ENCODE data around the gene FIGLA. TPM values are rescaled to one million over a fixed set of nuclear protein-coding genes. Genes with fewer than 3 reads are reported as not detected.

FIGLA gene
- total and polyA plus RNA-seq, 5 donors from 2014 or later, result not detected

DNA sequence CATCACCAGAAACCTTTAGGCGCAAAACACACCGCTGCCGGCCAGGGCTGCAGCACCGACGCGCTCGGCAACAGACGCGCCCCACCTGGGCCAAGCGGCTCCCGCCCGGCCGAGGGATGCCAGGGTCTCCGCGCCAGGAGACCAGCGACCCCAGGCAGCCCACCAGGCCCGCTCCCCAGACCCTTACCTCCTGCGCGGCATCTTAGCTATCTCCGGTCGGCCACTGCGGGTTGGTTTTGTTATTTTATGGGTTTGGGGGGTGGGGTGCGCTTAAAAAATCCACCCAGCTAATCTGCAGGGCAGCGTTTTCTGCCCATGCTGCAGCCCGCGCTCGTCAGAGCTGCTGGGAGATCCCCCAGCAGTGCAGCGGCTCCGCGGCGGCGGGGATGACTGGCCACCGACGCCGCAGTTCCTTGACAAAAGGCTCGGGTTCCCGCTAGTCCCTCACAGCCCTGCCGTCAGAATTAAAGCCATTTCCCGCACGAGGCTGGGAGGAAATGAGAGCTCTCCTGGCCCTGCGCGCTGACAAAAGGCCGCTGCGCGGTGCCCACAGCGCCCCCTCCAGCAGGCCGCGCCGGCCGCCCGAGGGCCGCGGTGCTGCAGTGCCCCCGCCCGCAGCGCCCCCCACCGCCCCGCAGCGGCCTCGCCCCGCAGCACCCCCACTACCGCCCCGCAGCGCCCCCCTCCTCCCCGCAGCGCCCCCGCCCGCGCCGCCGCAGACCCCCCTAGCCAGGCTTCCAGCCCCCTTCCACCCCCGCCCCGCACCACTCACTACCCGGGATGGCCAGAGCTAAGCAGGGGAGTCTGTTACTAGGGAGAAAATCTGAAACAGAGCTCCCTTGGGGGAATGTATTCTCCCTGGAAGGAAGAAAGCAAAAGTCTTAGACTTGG lies 22.5 kb downstream of the FIGLA start, which contains the start of gene ADD2:
Gene ADD2 (minus strand): TSS at position 502 of the 891 bp plus-strand sequence. CDS start 61,792 bp downstream, outside the sequence.
- no peaks in the 10 kb centered on the region for H3K36me3 Mint-ChIP-seq

DNA sequence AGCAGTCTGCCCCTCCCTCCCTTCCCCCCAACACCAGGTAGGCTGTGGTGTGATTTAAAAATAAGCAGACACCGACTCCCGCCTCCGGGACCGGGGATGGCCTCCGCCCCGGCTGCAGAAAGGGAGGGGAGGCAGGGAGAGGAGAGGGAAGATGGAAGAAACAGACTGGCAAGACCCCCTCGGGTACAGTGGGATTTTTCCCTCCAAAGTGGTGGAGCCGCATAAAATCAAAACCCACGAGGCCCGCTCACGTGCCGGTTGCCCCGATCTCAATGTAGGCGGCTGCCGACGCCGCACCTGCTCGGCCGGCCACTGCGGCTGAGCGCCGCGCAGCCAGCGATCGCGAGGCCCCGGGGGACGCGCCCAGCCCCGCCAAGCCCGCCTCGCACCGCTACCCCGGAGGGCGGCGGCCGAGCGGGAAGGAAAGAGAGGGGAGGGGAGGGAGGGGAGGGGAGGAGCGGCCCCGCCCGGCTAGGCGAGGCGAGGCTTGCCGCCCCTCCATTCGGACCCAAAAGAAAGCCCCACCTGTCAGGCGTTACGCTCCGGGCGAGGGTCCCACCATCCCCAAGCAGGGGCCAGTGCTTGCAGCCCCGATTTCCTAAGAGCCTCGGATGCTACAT lies 23.3 kb downstream of the FIGLA start:
- Histone ChIP-seq H3K27ac (ENCODE audit: insufficient read depth, low read length, poor library complexity, severe bottlenecking) (no peak overlapping the region), H3K4me1 (ENCODE audit: control insufficient read depth, insufficient read depth, low read length, poor library complexity, severe bottlenecking) (peaks cover 13% of the 10 kb centered on the region), H3K9me3 (ENCODE audit: control insufficient read depth in 2 of 2, low read length in 2 of 2) (no peaks in the 10 kb centered on the region), H3K4me3 (ENCODE audit: low read depth, low read length) (peak overlapping the region; percentile 23), H3K27me3 (ENCODE audit: control insufficient read depth, insufficient read depth, low read length) (peaks cover 34% of the 10 kb centered on the region), H3K36me3 (ENCODE audit: control insufficient read depth, insufficient read depth, low read length) (no peaks in the 10 kb centered on the region)
- no peaks in the 10 kb centered on the region for H3K36me3 Mint-ChIP-seq
- DNase-seq (peak in 1 of 3 donors; percentile 2), ATAC-seq (ENCODE audit: low read depth in 2 of 2) (no peak)
- peaks cover 63% of the 10 kb centered on the region for H3K27me3 Mint-ChIP-seq
- H3K27ac Mint-ChIP-seq, result no peak overlapping the region
- peaks cover 0 to 2% (median 0%) of the 10 kb centered on the region in 7 donors for H3K9me3 Mint-ChIP-seq
- H3K4me1 Mint-ChIP-seq, result peaks cover 5 to 18% (median 9%) of the 10 kb centered on the region in 4 donors
- peak overlapping the region in 3 of 4 donors; percentile 11 to 76 (median 73) for H3K4me3 Mint-ChIP-seq

More for the DNA sequence above, 22.5 kb downstream of the FIGLA start, which contains the start of gene ADD2:
- H3K27ac ChIP-seq (ENCODE audit: insufficient read depth, low read length, poor library complexity, severe bottlenecking), result no peak within 1 kb of the TSS
- H3K27ac Mint-ChIP-seq, result peak within 1 kb of the TSS in 1 of 3 donors; percentile 15
- DNase-seq, result peak in 1 of 3 donors; percentile 35
- peaks cover 13% of the 10 kb centered on the region for H3K4me1 ChIP-seq (ENCODE audit: control insufficient read depth, insufficient read depth, low read length, poor library complexity, severe bottlenecking)
- no peaks in the 10 kb centered on the region for H3K36me3 ChIP-seq (ENCODE audit: control insufficient read depth, insufficient read depth, low read length)
- H3K4me1 Mint-ChIP-seq, result peaks cover 5 to 18% (median 9%) of the 10 kb centered on the region in 4 donors
- H3K27me3 Mint-ChIP-seq, result peaks cover 63% of the 10 kb centered on the region
- H3K4me3 ChIP-seq (ENCODE audit: low read depth, low read length), result no peak within 1 kb of the TSS
- peaks cover 0 to 3% (median 0%) of the 10 kb centered on the region in 7 donors for H3K9me3 Mint-ChIP-seq
- H3K4me3 Mint-ChIP-seq, result peak within 1 kb of the TSS in 3 of 4 donors; percentile 75 to 86 (median 76)
- peaks cover 34% of the 10 kb centered on the region for H3K27me3 ChIP-seq (ENCODE audit: control insufficient read depth, insufficient read depth, low read length)
- no peaks in the 10 kb centered on the region for H3K9me3 ChIP-seq (ENCODE audit: control insufficient read depth in 2 of 2, low read length in 2 of 2)
- ATAC-seq (ENCODE audit: low read depth in 2 of 2), result peak; percentile 47 to 48

DNA sequence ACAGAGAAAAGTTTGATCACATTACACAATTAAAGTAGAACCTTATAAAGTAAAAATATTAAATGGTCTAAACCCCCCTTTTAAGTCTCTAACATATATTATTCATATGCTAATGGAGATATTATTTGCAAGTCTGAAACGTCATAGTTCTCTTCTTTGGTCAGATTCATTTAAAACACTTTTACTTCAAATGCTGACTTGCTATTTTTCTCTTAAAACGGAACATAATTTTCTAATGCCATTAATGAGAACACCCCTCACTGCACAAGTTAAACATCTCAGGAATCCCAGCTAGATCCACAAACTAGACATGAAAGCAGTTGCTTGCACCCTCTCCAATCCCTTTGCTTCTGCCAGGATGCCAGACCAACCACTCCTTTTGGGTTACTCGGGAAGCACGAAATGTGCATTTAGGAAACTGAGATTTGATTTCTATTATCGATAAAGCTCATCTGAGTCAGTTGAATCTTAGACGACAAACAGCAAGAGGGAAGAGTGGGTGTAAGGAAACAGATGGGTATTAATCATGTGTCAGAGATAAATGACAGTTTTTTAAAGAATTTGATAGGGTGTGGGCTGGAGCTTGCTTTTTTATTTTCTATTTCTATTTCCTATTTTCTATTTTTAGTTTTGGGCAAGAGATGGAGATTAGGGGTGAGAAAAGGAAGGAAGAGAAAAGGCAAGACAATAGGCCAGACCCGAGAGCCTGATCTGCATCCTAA lies 23.9 kb downstream of the FIGLA start:
- DNase-seq (no peak), ATAC-seq (ENCODE audit: low read depth in 2 of 2) (no peak)
- no peaks in the 10 kb centered on the region for H3K36me3 Mint-ChIP-seq
- no peaks in the 10 kb centered on the region for H3K36me3 ChIP-seq (ENCODE audit: control insufficient read depth, insufficient read depth, low read length)
- peaks cover 5 to 18% (median 9%) of the 10 kb centered on the region in 4 donors for H3K4me1 Mint-ChIP-seq
- H3K9me3 Mint-ChIP-seq, result peaks cover 0 to 1% (median 0%) of the 10 kb centered on the region in 7 donors
- no peaks in the 10 kb centered on the region for H3K9me3 ChIP-seq (ENCODE audit: control insufficient read depth in 2 of 2, low read length in 2 of 2)
- peaks cover 13% of the 10 kb centered on the region for H3K4me1 ChIP-seq (ENCODE audit: control insufficient read depth, insufficient read depth, low read length, poor library complexity, severe bottlenecking)
- H3K27me3 Mint-ChIP-seq, result peaks cover 57% of the 10 kb centered on the region
- peak overlapping the region; percentile 11 to 73 (median 62) for H3K4me3 Mint-ChIP-seq
- peaks cover 34% of the 10 kb centered on the region for H3K27me3 ChIP-seq (ENCODE audit: control insufficient read depth, insufficient read depth, low read length)
- peak overlapping the region; percentile 23 for H3K4me3 ChIP-seq (ENCODE audit: low read depth, low read length)
- H3K27ac Mint-ChIP-seq, result peak overlapping the region in 1 of 3 donors; percentile 52
- H3K27ac ChIP-seq (ENCODE audit: insufficient read depth, low read length, poor library complexity, severe bottlenecking), result no peak overlapping the region

DNA sequence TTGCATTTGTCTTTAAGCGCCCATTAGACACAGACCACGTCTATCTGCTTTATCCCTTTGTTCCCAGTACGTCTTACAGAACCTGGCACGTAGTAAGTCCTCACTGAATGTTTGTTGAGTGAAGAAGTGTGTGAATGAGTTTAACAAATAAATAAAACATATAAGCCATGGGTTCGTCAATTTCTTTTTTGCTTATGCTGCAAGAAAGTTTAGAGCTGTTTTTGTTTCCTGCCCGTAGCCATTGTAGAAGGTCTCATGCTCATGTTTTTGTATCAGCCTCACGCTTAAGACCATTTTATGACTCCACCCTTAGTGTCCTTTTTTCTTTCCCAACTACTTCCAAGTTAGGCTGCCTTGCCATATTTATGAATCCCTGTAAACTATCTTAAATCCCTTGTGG lies 24.9 kb downstream of the FIGLA start:
- H3K4me1 ChIP-seq (ENCODE audit: control insufficient read depth, insufficient read depth, low read length, poor library complexity, severe bottlenecking), result peaks cover 13% of the 10 kb centered on the region
- peaks cover 30% of the 10 kb centered on the region for H3K27me3 ChIP-seq (ENCODE audit: control insufficient read depth, insufficient read depth, low read length)
- H3K27ac ChIP-seq (ENCODE audit: insufficient read depth, low read length, poor library complexity, severe bottlenecking), result no peak overlapping the region
- H3K4me1 Mint-ChIP-seq, result peaks cover 5 to 18% (median 9%) of the 10 kb centered on the region in 4 donors
- H3K4me3 Mint-ChIP-seq, result no peak overlapping the region
- peaks cover 54% of the 10 kb centered on the region for H3K27me3 Mint-ChIP-seq
- no peak overlapping the region for H3K27ac Mint-ChIP-seq
- H3K36me3 ChIP-seq (ENCODE audit: control insufficient read depth, insufficient read depth, low read length), result no peaks in the 10 kb centered on the region
- H3K9me3 ChIP-seq (ENCODE audit: control insufficient read depth in 2 of 2, low read length in 2 of 2), result no peaks in the 10 kb centered on the region
- no peaks in the 10 kb centered on the region for H3K9me3 Mint-ChIP-seq
- no peak for DNase-seq
- H3K36me3 Mint-ChIP-seq, result no peaks in the 10 kb centered on the region
- H3K4me3 ChIP-seq (ENCODE audit: low read depth, low read length), result no peak overlapping the region
- ATAC-seq (ENCODE audit: low read depth in 2 of 2), result no peak

DNA sequence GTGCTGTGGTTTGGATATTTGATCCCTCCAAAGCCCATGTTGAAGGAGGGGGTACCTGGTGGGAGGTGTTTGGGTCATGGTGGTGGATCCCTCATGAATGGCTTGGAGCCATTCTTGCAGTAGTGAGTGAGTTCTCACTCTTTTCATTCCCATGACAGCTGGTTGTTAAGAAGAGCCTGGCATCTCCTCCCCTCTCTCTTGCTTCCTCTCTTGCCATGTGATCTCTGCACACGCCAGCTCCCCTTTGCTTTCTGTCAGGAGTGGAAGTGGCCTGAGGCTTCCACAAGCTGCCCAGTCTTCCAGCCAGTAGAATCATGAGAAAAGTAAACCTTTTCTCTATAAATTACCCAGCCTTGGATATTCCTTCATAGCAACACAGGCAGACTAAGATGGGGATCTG lies 31.0 kb downstream of the FIGLA start:
- no peaks in the 10 kb centered on the region for H3K9me3 ChIP-seq (ENCODE audit: control insufficient read depth in 2 of 2, low read length in 2 of 2)
- Mint-ChIP-seq H3K9me3 (no peaks in the 10 kb centered on the region), H3K27ac (peak overlapping the region in 1 of 3 donors; percentile 28), H3K4me3 (no peak overlapping the region), H3K36me3 (no peaks in the 10 kb centered on the region), H3K4me1 (no peaks in the 10 kb centered on the region), H3K27me3 (peaks cover 21% of the 10 kb centered on the region)
- DNase-seq, result no peak
- no peaks in the 10 kb centered on the region for H3K4me1 ChIP-seq (ENCODE audit: control insufficient read depth, insufficient read depth, low read length, poor library complexity, severe bottlenecking)
- no peak for ATAC-seq (ENCODE audit: low read depth in 2 of 2)
- H3K27ac ChIP-seq (ENCODE audit: insufficient read depth, low read length, poor library complexity, severe bottlenecking), result no peak overlapping the region
- H3K27me3 ChIP-seq (ENCODE audit: control insufficient read depth, insufficient read depth, low read length), result peaks cover 15% of the 10 kb centered on the region
- H3K36me3 ChIP-seq (ENCODE audit: control insufficient read depth, insufficient read depth, low read length), result no peaks in the 10 kb centered on the region
- no peak overlapping the region for H3K4me3 ChIP-seq (ENCODE audit: low read depth, low read length)

DNA sequence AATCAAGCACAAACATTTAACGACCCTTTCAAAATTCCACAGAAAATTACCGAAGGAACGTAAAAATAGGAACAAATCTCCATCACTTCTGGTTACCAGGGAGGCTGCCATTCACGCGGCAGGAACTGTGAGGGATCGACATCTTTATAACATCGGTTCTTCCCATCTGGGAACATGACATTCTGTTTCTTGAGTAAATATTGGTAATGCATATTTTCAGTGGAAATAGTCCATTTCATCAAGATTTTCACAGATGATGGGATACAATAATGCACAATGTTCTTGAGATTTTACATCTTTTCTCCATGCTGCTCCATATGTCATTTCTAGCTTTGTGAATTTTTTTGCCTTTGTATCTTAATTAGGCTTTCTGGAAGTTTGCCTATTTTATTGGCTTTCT lies 32.5 kb downstream of the FIGLA start:
- ATAC-seq (ENCODE audit: low read depth in 2 of 2) (no peak), DNase-seq (no peak)
- Histone ChIP-seq H3K4me3 (ENCODE audit: low read depth, low read length) (no peak overlapping the region), H3K9me3 (ENCODE audit: control insufficient read depth in 2 of 2, low read length in 2 of 2) (no peaks in the 10 kb centered on the region), H3K27ac (ENCODE audit: insufficient read depth, low read length, poor library complexity, severe bottlenecking) (no peak overlapping the region), H3K4me1 (ENCODE audit: control insufficient read depth, insufficient read depth, low read length, poor library complexity, severe bottlenecking) (no peaks in the 10 kb centered on the region), H3K36me3 (ENCODE audit: control insufficient read depth, insufficient read depth, low read length) (no peaks in the 10 kb centered on the region), H3K27me3 (ENCODE audit: control insufficient read depth, insufficient read depth, low read length) (peaks cover 14% of the 10 kb centered on the region)
- Mint-ChIP-seq H3K27ac (no peak overlapping the region), H3K4me1 (no peaks in the 10 kb centered on the region), H3K27me3 (peaks cover 13% of the 10 kb centered on the region), H3K36me3 (no peaks in the 10 kb centered on the region), H3K4me3 (no peak overlapping the region), H3K9me3 (no peaks in the 10 kb centered on the region)

DNA sequence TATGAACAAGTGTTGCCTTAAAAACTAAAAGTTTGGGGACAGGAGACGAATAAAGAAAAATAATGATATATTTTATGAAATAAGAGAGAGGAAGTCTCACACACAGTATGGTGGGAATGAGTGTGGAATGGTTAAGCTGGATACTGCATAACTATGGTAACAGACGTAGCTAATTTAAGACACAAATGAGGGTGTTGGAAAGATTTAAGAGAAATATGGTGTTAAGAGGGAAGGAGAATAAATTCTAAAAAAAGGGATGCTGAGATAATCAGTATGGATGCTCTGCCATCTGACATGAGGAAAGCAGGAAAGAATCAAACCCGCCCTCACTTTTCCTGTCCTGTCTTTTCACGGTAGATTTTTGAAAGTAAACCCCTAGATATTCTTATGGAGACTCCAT lies 33.1 kb downstream of the FIGLA start:
- H3K27ac Mint-ChIP-seq, result no peak overlapping the region
- H3K9me3 Mint-ChIP-seq, result no peaks in the 10 kb centered on the region
- peaks cover 13% of the 10 kb centered on the region for H3K27me3 Mint-ChIP-seq

More for the DNA sequence above, 33.1 kb downstream of the FIGLA start:
- H3K4me3 ChIP-seq (ENCODE audit: low read depth, low read length), result no peak overlapping the region
- DNase-seq (no peak), ATAC-seq (ENCODE audit: low read depth in 2 of 2) (no peak)
- Mint-ChIP-seq H3K4me1 (no peaks in the 10 kb centered on the region), H3K4me3 (no peak overlapping the region), H3K36me3 (no peaks in the 10 kb centered on the region)
- H3K27ac ChIP-seq (ENCODE audit: insufficient read depth, low read length, poor library complexity, severe bottlenecking), result no peak overlapping the region
- no peaks in the 10 kb centered on the region for H3K9me3 ChIP-seq (ENCODE audit: control insufficient read depth in 2 of 2, low read length in 2 of 2)
- no peaks in the 10 kb centered on the region for H3K4me1 ChIP-seq (ENCODE audit: control insufficient read depth, insufficient read depth, low read length, poor library complexity, severe bottlenecking)
- H3K36me3 ChIP-seq (ENCODE audit: control insufficient read depth, insufficient read depth, low read length), result no peaks in the 10 kb centered on the region
- H3K27me3 ChIP-seq (ENCODE audit: control insufficient read depth, insufficient read depth, low read length), result peaks cover 17% of the 10 kb centered on the region

All from CD4-positive, CD25-positive, alpha-beta regulatory T cell (primary cell).